Stimulated activated CD8-positive, alpha-beta memory T cell treated with anti-CD3 and anti-CD28 coated beads, Interleukin-4, amount 100 ng/mL, for 4 hours (primary cell): Measurements from ENCODE around the gene IFNL3.
"Not testable (repeated sequence)": the region's sequence is repeated elsewhere in the genome, so short reads cannot be mapped to it uniquely, and the experiment has no call there.

ENCODE experiments used
- DNase-seq, 2 donors: peaks; one replicate each; pipeline ENCODE4 v3.0.0-alpha.2; 2020; ENCODE audit warnings: low read depth in 2 of 2, low spot score in 1 of 2

The IFNL3 gene

DNA sequence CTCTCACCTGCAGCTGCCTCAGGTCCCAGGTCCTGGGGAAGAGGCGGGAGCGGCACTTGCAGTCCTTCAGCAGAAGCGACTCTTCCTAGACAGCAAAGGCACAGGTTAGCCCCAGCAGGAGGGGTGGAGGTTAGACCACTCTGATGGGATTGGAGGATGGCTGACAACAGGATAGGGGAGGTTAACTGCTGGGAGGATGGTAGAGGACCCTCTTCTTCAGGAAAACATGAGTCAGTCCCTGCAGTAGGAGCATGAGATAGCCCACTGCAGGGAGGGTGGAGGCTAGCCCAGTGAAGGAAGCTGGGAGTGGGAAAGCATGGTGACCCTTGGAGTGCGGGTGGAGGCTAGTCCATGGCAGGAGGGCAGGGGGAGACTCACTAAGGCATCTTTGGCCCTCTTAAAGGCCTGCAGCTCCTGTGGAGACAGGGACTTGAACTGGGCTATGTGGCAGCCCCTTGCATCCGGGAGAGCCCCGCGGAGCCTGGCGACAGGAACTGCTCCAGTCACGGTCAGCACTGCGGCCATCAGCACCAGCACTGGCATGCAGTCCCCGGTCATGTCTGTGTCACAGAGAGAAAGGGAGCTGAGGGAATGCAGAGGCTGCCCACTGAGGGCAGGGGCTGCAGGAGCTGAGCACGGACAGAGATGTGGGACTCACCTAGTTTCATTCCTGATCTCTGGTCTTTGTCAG is at the start of gene IFNL3:
Gene IFNL3 (minus strand): TSS at position 597 of the 691 bp plus-strand sequence. CDS start 39 bp downstream, at position 558.
- not testable (repeated sequence) for DNase-seq

DNA sequence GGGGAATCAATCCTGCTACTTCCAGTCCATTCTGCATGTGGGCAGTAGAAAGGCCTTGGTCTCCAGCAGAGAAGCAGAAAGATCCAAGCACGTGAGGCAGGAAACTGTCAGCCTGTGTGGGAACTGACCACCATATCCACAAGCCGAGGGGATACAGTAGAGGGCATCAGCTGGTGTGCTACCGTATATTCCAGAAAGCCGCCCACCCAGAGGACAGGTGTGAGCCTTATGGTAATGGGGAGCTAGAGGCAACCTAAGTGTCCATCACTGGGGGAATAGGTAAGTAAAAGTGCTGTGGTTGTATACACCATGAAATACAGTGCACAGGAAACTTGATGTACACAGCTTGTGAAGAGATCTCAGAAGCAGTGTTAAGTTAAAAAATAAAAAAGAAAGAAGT is 48.6 kb upstream of the IFNL3 start:
- no peak for DNase-seq

DNA sequence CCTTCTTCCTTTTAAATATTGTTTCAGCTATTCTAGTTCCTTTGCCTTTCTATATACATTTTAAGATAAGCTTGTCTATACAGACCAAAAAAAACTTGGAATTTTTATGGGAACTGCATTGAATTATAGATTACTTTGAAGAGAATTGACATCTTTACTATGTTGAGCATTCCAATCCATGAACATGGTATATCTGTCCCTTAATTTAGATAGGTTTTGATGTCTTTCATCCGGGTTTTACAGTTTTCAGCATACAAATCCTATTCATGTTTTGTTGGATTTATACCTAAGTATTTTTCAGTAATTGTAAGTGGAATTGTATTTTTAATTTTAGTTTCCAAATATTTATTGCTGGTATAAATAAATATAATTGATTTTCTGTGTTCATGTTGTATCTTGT is 39.2 kb upstream of the IFNL3 start:
- DNase-seq, result no peak

DNA sequence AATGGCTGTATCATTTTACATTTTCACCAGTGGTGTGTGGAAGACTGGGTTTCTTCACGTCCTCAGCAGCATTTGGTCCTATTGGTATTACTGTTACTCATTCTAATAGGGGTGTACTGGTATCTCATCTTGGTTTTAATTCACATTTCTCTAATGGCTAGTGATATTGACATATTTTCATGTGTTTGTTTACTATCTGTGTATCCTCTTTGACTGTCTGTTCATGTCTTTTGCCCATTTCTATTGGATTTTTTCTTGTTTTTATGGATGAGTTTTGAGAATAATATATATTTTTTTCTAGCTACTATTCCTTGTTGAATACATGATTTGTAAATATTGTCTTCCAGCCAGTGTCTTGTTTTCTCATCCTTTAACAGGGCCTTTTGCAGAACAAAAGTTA is 37.2 kb upstream of the IFNL3 start:
- no peak for DNase-seq

DNA sequence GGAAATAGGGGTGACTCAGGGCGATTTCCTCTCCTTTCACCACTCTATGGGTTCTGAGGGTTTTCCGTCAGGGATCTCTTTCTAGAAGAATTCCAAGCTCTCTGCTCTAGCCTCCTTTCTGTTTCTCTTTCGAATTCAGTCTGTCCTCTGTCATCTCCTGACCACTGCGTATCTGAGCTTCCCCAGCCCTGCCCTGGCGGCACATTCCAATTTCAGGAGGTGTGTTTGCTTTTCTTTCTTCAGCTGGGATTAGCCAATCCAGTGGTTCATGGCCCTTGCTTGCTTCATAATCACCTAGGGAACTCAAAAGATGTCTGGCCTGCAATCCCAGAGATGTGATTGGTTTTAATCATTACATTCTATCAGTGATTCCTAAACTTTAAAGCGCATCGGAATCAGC is 32.8 kb upstream of the IFNL3 start:
- DNase-seq, result no peak

DNA sequence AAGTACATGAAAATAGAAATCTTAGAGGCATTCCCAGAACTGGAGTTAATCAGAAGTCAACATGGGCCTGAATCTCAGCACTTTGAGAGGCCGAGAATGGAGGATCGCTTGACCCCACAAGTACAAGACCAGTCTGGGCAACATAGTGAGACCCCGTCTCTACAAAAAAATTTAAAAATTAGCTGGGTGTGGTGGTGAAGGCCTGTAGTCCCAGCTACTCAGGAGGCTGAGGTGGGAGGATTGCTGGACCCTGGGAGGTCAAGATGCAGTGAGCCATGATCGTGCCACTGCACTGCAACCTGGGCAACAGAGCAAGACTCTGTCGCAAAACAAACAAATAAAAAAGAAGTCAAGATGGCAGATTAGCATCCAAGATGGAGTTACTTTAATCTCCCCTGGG is 31.9 kb upstream of the IFNL3 start:
- no peak for DNase-seq

DNA sequence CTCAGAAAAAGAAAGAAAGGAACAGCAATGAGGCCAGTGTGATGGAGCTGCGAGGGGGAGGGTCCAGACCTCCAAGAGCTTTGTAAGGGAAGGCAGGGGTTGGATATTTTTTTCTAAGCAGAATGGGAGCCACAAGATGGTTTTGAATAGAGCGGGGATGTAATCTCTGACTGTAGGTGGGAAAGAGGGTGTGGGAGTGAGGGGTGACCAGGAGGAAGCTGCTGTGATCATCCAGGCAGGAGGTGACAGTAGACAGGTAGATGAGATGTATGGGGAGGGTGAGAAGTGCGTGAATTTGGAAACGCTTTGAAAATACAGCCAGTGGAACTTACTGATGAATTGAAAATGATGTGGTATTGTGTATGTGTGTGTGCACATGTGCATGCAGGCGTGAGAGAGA is 30.8 kb upstream of the IFNL3 start:
- no peak for DNase-seq

DNA sequence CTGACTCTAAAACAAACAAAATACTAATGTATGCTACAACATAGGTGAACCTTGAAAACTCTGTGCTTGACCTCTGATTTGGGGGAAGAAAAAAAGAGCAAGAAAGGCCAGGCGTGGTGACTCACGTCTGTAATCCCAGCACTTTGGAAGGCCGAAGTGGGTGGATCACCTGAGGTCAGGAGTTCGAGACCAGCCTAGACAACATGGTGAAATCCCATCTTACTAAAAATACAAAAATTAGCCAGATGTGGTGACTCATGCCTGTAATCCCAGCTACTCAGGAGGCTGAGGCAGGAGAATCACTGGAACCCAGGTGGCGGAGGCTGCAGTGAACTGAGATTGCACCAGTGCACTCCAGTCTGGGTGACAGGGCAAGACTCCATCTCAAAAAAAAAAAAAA is 29.1 kb upstream of the IFNL3 start:
- DNase-seq, result not testable (repeated sequence)

DNA sequence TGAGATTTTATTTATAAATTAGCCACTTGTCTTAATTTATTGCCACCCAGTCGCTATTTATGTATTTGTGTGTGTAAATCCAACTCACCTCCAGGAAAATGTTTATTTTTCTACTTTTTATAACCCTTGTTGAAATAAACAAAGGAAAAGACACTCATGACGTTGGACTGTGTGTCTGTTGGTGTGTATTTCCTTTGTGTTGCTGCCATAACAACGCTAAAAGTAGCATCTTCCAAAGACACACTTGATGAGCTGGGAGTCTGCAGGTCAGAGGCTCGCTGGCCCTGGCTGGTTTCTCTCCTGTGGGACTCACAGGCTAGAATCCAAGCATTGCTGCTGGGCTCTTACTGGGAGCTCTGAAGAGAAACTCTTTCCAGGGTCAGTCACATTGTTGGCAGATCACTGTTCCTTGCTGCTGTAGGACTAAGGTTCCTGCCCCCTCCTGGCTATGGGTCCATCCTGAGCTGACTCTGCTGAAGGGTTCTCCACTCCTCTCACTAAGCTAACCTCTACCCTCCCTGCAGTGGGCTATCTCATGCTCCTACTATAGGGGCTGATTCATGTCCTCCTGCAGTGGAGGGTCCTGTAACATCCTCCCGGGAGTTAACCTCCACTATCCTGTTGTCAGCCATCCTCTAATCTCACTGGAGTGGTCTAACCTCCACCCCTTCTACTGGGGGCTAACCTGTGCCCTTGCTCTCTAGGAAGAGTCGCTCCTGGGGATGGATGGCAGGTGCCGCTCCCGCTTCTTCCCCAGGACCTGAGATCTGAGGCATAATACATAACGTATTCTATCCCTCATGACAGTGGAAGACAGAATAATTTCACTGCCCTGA is 25.4 kb upstream of the IFNL3 start:
- no peak for DNase-seq

DNA sequence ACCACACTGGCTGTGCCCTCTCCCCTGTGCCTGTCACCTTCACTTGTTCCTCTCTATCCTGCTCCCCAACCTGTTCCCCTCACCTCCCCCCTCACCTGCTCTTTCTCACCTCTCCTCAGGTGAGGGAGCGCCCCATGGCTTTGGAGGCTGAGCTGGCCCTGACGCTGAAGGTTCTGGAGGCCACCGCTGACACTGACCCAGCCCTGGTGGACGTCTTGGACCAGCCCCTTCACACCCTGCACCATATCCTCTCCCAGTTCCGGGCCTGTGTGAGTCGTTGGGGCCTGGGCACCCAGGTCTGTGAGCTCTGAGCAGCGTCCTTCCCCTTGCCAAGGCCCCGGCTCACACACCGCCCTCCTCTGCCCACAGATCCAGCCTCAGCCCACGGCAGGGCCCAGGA is 24.6 kb upstream of the IFNL3 start:
- not testable (repeated sequence) for DNase-seq

DNA sequence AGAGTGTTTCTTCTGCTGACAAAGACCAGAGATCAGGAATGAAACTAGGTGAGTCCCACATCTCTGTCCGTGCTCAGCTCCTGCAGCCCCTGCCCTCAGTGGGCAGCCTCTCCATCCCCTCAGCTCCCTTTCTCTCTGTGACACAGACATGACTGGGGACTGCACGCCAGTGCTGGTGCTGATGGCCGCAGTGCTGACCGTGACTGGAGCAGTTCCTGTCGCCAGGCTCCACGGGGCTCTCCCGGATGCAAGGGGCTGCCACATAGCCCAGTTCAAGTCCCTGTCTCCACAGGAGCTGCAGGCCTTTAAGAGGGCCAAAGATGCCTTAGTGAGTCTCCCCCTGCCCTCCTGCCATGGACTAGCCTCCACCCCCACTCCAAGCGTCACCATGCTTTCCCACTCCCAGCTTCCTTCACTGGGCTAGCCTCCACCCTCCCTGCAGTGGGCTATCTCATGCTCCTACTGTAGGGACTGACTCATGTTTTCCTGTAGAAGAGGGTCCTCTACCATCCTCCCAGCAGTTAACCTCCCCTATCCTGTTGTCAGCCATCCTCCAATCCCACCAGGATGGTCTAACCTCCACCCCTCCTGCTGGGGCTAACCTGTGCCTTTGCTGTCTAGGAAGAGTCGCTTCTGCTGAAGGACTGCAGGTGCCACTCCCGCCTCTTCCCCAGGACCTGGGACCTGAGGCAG is 23.9 kb upstream of the IFNL3 start:
- DNase-seq, result not testable (repeated sequence)

DNA sequence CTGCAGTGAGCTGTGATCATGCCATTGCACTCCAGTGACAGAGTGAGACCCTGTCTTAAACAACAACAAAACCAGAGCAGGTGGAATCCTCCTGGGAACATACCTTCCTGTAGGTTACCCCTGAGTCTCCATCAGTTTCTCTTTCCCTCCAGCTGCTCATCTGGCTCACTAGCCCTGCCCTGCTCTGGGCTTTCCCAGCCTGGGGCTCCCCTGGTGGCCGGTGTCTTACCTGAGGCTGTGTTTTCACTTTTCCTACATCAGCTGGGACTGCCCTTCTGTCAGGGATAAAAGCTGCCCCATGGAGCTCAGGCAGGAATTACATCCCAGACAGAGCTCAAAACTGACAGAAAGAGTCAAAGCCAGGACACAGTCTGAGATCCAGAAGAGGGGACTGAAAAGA is 23.3 kb upstream of the IFNL3 start, which contains the start of gene IFNL2:
Gene IFNL2 (plus strand): TSS at position 312 of the 400 bp plus-strand sequence. CDS start 173 bp downstream, outside the sequence.
- not testable (repeated sequence) for DNase-seq

DNA sequence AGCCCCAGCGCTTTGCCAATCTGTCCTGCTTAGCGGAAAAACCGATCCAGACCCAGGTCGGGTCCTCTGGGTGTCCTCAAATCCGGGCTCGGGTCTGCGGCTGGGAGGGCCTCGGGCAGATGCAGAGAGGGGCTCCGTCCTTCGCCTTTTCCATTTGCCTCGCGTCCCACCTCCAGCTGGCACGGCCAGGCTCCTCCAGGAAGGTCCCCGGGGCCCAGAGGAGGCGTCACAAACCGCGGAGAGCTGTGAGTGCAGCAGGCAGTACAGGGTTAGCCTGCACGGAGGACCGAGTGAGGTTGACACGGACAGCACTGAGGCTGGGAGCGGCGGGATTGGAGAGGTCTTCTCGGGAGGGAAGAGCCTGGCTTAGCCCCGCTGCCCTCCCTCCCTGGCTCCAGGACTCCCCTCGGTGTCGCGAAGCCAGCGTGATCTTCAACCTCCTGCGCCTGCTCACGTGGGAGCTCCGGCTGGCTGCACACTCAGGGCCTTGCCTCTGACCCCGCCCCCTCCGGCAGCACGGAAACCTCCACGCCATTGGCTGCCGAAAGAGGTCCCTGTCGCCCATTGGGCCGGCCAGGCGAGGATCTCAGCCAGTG is 20.6 kb upstream of the IFNL3 start:
- DNase-seq, result no peak

DNA sequence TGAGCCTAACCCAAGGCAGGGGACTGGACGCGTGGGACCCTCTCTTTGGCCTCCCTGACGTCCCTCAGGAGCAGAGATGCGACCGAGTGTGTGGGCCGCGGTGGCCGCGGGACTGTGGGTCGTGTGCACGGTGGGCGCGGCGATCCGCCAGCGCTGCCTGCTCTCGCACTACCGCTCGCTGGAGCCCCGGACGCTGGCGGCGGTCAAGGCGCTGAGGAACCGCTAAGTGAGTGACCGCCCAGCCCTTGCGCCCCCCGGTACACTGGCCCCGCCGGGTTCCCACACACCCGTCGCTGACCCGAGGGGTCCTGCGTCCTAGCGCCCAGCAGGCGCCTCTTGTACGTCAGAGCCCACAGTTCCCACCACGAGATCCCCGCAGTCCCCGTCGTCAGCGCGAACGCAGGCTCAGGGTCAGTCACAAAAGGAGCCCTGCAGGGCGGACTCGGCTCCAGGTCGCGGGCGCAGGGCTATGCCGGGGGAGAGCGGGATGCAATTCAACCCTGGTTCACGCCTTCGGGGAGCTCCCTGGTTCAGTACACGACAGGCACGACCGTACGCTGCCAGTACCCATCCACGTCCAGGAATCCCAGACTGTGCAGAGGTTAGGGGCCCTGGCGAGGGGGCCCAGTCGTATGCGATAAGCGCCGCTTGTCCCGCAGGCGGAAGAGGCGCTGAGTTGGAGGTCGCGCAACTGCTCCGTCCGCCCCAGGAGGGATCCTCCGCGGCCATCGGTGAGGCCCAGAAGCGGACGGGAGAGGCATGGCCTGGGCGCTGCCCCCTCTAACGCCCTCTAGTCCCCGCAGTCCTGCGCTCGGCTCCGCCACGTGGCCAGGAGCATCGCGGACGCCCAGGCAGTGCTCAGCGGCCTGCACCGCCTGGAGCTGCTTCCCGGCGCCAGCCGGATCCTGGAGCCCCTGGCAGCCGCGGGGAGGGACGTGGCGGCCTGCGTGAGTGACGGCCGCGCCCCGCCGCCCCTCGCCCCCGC is 19.8 kb upstream of the IFNL3 start:
- no peak for DNase-seq

DNA sequence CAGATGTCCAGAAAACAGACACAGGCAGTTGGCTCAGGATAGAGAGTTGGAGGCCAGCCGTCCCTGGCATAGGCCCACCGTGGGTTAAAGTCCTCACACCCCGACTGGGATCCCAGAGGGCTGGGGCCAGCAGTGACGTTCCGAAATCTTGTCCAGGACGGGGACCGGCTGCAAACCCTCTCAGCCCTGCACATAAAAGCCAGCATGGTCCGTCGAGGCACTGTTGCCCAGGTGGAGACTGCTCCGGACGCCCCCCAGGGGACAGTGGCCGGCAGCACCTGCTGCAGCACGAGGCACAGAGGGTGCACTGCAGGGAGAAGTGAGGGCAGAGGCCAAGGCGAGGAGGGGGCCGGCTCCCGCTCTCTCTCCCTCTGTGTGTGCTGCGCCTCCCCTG is 19.1 kb upstream of the IFNL3 start:
- no peak for DNase-seq

DNA sequence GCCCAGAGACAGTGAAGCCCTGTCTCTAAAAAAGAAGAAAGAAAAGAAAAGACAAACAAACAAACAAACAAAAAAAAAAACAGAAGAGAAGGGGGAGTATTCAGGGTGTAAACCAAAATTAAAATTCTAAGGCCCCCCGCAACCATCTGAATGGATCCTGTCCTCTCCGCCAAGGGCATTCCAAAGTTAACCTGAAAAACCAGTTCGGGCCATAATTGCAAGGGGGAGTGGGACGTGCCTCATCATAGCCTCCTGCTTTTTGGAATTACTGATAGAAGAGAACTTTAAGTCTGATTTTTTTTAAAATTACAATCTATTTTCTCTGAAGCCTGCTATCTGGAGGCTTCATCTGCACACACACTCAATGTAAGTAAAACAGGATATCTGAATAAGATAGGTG is 17.7 kb upstream of the IFNL3 start:
- no peak for DNase-seq

DNA sequence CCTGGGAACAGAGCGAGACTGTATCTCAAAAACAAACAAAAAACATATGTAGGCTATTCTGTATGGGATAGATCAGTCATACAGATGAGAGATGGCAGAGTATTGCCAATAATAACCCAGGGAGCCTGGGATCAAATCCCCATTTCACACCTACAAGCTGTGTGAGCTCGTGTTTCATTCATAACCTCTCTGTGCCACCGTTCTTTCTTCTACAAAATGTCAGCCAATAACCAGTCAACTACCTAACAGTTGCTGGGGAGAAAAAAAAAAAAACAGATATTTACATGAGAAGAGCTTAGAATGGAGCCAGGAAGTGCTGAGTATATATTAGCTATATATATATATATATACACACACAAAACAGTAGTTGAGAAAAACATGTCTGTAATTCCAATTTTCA is 16.9 kb upstream of the IFNL3 start:
- DNase-seq, result no peak

DNA sequence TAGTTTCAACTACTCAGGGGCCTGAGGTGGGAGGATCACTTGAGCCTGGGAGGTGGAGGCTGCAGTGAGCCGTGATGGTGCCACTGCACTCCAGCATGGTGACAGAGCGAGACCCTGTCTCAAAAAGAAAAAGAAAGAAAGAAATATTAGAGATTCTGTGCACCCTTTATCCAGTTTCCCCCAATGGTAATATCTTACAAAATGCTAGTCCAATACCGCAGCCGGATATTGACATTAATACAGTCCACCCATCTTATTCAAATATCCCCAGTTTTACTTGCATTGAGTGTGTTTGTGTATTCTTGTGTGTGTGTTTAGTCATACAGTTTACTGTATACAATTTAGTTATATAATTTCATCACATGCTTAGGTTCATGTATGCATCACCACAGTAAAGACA is 12.4 kb upstream of the IFNL3 start:
- no peak for DNase-seq

DNA sequence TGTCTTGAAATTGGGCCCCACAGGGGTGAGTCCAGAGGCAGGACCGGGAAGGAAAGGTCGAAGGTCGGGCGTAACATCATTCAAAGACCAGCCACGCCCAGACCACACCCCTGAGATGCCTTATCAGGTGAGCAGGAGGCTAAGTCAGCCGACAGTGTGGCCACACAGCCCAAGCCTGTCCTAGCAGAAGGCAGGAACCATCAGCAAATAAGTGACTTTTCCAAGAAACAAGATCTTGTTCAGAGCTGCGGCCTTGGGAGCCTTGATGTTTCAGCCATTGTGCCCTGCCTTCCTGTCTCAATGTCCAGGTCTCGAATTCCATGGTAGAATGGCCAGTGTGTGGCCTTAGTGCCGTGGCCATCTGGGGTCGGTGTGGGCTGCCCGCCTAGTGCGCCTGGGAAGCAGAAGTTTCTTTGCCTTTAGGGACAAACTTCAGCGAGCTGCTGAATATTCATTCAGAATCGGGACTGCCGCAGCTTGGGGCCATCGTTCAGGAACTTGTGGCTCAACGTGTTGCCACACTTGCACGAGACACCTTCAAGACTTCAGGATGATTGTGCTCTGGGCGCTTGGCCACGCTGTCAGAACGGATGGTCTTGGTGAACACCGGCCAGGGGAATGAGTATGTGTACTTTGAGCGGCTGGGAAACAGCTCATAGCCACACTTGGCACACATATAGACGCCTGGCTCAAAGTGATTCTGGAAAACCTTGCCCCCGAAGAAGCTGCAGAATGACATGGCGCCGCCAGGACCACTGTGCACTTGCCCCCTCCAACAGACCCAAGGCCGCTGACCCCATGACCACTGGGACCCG is 9.9 kb upstream of the IFNL3 start:
- DNase-seq, result no peak
